HG03196 (cell line): ENCODE results near the gene NECTIN3.

Experiments used
- ATAC-seq: cut with Tn5 transposase; IDR thresholded peaks from one replicate; pipeline ENCODE4 v1.9.1; 2021; ENCODE audit not compliant: unreplicated experiment

NECTIN3 gene

GRCh38 chr3:111194048-111194447, 122.4 kb downstream of the NECTIN3 start:
- no peak for ATAC-seq

- no peak for ATAC-seq
Measured at GRCh38 chr3:111197485-111197884, 125.9 kb downstream of the NECTIN3 start.

- no peak for ATAC-seq
Measured at GRCh38 chr3:111200027-111200426, 128.4 kb downstream of the NECTIN3 start.

GRCh38 chr3:111210003-111210711, 138.5 kb downstream of the NECTIN3 start:
- no peak for ATAC-seq

- no peak for ATAC-seq
Measured at GRCh38 chr3:111210866-111211564, 139.4 kb downstream of the NECTIN3 start.

- no peak for ATAC-seq
Measured at GRCh38 chr3:111212511-111212910, 140.9 kb downstream of the NECTIN3 start.

GRCh38 chr3:111215481-111215880, 143.9 kb downstream of the NECTIN3 start:
- no peak for ATAC-seq

GRCh38 chr3:111218615-111219014, 147.0 kb downstream of the NECTIN3 start:
- no peak for ATAC-seq

- ATAC-seq = no peak
Measured at GRCh38 chr3:111227216-111227615, 155.6 kb downstream of the NECTIN3 start.

- no peak for ATAC-seq
Measured at GRCh38 chr3:111229301-111229700, 157.7 kb downstream of the NECTIN3 start.

GRCh38 chr3:111236836-111237713, 165.5 kb downstream of the NECTIN3 start:
- no peak for ATAC-seq

- no peak for ATAC-seq
Measured at GRCh38 chr3:111237946-111238345, 166.3 kb downstream of the NECTIN3 start.

GRCh38 chr3:111238885-111239284, 167.3 kb downstream of the NECTIN3 start:
- peak; percentile 100 for ATAC-seq

- ATAC-seq = no peak
Measured at GRCh38 chr3:111241960-111242359, 170.3 kb downstream of the NECTIN3 start.
